Karpas-422 (cell line): ENCODE data around the gene PNMA5. TPM values are rescaled to one million over a fixed set of nuclear protein-coding genes. Genes with fewer than 3 reads are reported as not detected.

Experiments used
- total RNA-seq: library from RNA; depleted of rRNA; stranded (reverse); fragments of >200 nt; shearing (Covaris generic); gene quantifications from 2 replicates; pipeline ENCODE4 v1.2.3, GENCODE V29; 2014; ENCODE audit warnings: low replicate concordance; rRNA removed

PNMA5 gene
- total RNA-seq, 1 experiment from 2014 or later: not detected

Other genes starting within 250 kb of the PNMA5 start
- not detected in 2 replicates for gene MAGEA2, start 240.3 kb downstream of the PNMA5 start, total RNA-seq
- gene CSAG3, start 234.9 kb downstream of the PNMA5 start, total RNA-seq: not detected in 2 replicates
- 1.6 TPM in 1 of 2 replicates, not detected in the other for gene MAGEA6, start 224.4 kb downstream of the PNMA5 start, total RNA-seq
- gene CETN2, start 163.4 kb downstream of the PNMA5 start, total RNA-seq: 16.8 and 24.1 TPM in 2 replicates
- 23.6 and 23.8 TPM in 2 replicates for gene NSDHL, start 163.1 kb downstream of the PNMA5 start, total RNA-seq
- 0.43 and 0.67 TPM in 2 replicates for gene ZNF185, start 96.0 kb downstream of the PNMA5 start, total RNA-seq
- not detected in 2 replicates for gene PNMA3, start 62.4 kb upstream of the PNMA5 start, total RNA-seq
- gene PNMA6A, start 78.3 kb upstream of the PNMA5 start, total RNA-seq: not detected in 2 replicates
- gene MAGEA1, start 185.2 kb upstream of the PNMA5 start, total RNA-seq: 31.6 and 46.4 TPM in 2 replicates